Activated CD8-positive, alpha-beta memory T cell treated with anti-CD3 and anti-CD28 coated beads for 48 hours (primary cell): Measurements from ENCODE around the gene NSD2.
"Not testable (repeated sequence)": the region's sequence is repeated elsewhere in the genome, so short reads cannot be mapped to it uniquely, and the experiment has no call there.

Experiments used
- DNase-seq, 3 experiments: peaks; one replicate each; pipeline ENCODE4 v3.0.0-alpha.2; 2020; ENCODE audit warnings: low read depth in 2 of 3, low spot score in 2 of 3

The NSD2 gene

DNA sequence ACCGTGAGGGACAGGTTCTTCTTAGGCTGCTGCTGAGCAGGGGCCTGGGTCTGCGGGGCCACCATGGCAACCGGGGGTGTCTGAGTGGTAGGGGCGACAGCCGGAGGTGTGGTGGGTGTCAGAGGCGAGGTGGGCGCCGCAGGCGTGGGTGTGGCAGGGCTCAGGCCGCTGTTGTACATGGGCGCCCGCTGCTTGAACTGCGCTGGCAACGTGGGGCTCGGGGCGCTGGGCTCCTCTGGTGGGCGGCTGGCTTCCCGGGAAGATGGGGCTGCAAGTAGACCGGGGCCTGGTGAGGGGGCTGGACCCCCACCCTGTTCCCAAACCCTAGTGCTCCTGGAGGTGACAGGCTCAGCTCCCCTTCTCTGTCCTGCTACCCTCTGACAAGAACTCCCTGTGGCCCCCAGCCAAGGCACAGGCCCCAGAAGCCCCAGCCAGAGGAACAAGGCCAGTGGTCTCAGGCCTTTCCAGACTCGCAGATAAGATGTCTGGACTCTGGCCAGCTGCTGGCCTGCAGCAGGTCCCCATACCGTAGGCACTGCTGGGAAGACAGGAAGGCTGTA, 112.7 kb downstream of the NSD2 start:
- no peak for DNase-seq

DNA sequence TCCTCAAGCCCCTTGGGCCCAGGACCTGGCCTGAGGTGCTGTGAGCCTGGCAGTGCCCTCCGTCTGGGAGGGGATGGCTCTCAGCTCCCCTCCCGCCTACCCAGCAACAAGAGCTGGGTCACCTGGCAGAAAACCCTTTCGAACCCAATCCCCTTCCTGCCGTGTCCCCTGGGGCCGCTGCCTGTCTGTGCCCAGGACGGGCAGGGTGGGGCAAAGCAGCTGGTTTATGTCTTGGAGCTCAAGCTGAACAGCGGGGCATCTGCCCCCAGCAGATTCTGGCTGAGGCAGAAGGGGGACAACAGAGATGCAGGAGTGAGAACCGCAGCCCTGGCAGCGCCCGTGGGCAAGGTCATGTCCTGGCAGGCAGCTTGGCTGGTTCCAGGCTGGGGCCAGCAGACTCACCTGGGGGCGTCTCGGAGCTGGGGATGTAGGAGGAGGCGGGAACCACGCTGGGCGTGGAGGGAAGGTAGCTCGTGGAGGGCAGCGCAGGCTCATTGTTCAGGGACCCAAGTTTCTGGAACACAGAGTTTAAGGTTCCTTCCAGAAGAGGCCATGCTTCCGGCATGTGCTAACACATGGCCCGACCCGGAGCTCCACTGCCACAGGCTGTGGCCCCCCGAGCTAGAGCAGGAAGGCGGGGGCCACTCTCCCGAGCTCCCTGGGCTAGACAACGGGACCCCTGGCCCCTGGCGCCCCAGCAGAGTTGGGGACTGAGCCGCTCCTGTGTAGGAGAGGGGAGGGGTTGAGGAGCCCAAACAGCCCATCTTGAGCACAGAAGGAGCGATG, 113.4 kb downstream of the NSD2 start:
- no peak for DNase-seq

DNA sequence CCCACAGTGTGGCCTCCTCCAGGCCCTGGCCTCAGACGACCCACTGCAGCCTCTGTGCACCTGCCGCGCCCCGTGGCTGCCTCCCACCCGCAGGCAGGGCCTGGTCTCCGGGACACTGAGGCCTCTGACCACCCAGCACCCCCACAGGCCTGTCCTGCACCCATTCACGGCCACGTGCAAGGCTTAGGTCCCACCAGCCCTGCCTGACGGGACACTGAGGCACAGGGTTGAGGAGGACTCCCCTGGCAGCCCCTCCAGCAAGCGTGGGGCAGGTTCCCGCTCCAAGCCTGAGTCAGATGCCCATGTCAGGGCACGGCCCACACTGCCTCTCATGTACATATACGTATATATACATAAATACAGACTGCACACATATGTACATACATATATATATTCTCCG, 114.1 kb downstream of the NSD2 start:
- DNase-seq, result no peak

DNA sequence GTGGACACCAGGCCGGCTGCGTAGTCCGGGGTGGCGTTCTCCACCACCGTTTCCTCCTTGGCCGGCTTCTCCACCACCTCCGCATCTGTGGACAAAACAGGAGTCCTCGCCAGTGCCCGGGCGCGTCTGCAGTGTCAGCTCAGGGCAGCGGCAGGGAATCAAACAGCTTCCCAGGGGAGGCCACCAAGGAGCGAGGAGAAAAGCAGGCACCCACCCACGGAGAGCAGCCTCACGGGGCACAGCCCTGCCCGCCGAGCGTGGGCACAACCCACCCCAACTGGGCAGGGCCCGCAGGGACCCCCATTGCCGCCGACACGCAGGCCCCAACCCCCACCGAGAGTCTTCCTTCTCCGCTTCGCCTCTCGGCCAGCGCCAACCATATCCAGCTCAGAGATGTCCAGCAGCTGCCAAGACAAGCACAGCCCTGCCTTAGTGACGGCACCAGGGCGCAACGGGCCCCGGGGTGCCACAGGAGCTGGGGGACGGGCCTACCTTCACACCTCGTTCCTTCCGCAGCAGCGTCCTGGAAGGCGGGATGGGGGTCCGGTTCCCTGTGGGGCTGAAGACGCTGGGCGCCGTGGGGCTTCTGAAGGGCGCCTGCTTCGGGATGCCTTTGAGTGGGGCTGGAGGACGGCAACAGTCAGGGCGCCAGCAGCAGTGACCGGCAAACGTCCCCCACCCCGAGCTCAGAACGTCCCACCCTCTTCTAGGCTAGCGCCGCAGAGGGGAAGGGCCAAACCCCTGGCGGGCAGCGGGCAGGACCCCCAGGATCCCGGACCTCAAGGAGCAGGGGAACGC, 114.8 kb downstream of the NSD2 start:
- DNase-seq, result no peak

DNA sequence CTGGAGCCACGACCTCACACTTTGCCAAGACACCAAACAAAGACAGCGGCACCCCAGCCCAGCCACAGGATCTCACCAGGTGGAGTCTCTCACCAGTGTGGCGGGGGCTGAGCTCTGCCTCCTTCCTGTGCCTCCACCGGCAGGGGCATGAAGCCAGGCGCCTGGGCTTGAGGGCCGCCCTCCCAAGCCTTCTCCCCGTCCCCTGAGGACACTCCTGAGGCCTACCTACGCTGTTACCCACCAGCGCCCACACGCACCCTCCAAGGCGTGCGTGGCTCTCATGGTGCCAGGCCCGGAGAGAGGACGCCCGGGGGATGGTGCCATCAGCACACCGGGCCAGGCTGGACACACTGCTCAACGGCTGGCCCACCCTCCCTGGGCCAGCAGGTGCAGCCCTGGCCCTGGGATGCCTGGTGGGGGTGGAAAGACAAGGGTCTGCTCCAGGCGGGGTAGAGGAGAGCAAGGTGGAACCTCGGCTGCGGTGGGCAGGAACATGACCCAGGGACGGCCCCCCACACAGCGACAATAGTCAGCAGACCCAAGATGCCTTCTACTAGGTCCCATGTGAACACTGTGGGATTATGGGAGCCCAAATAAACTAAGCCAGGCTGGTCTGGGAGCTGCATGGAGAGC, 115.5 kb downstream of the NSD2 start:
- no peak for DNase-seq

DNA sequence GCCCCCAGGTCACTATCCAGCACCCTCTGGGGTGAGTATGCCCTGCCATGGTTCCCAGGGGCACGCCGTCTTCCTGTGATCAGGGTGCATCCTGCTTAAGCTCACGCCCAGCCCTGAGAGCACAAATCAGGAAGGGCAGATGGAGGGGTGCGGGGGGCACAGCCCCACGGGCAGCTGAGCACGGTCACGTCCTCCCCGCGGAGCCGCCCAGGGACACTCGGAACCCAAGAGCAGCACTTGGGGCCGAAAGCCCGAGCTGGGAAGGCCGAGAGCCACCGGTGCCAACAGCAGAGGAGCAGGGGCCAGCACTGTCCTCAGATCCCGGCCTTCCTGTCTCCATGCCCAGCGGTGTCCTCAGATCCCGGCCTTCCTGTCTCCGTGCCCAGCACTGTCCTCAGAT, 116.1 kb downstream of the NSD2 start:
- no peak for DNase-seq

DNA sequence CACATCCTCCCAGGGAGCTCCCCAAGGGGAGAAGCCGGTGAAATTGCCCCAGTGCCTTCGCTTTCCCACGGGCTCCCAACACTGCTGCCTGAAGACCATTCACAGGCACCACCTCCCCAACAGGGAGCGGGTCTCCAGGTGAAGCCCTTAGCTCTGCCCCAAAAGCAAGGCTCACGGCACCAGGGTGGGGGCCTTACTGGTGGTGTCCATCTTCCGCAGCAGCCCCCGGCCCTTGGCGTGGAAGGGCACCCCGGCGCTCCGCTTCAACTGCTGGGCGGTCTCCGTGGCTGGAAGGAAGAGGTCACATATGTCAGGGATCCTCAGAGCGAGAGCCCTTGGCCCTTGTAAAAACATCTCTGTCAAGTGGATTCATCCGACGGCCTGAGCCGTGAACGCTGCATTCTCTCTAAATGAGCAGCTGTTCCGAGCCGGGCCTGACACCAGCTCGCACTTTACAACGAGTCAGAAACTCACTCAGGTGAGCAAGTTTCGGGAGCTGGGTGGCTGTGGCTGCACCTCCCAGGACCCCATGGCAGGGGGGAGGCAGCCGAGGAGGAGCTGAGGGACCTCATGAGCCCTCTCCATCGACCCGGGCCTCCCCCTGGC, 116.6 kb downstream of the NSD2 start:
- no peak for DNase-seq

DNA sequence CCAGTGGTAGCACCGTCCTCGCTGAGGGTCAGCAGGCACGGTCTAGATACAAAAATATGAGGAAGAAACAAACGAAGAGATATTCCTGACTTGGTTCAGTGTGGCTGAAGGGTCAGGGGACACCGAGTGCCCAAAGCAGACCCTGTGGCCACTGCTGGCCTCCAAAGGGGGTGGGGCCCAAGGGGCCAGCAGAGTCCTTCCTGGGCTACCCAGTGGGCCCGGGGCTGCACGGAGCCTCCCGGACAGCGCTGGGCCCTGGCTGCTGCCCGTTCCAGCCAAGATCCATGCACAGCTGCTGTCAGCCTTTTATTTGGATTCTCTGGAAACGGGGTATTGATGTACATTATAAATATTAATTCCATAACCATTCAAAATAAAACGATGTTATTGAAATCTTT, 117.1 kb downstream of the NSD2 start:
- DNase-seq, result no peak

DNA sequence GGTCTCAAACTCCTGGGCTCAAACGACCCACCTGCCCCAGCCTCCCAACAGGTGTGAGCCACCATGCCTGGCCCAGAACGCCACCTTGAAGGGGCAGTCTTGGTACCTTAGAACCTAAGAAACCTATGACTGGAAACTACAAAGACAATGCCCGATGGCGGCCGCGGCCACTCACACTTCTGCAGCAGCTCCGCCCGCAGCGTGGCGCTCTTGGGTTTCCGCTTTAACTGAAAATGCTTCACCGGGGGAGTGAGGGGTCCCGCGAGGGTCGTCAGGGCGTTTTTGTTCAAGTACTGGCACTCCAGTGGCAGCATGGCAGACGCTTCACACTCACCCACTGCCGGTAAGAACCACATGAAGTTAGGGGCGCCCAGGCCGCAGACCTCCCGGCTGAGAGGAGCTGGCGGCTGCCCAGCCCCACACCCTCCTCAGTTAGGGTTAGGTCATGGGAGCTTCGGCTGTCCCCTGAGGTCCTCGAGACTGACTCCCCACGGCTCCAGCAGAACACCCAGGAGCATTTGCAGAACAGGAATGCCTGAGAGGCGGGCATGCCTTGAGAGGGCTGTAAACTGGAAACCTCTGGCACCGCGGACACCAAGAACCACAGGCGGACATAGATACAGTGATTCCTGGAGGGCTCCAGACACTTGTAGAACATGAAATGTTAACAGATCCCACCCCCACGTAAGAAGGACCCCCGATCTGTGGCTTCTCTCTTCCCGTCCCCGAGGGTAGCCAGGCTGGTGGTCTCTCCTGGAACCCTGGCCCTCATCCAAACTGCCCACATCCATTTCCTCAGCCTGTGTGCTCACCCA, 118.5 kb downstream of the NSD2 start:
- DNase-seq, result no peak

DNA sequence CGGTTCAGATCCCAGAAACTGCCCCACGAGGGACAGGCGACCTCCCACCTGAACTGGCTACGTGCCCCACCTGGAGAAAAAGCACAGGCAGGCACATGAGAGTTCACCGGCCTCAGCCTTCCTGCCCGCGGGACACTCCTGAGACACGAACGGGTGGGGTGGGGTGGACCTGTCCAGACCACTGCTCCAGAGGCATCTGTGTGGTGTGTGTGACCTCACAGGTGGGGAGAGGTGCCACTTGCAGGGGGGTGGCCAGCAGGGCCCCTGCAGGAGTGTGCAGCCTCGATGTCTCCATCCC, 119.1 kb downstream of the NSD2 start:
- DNase-seq, result no peak

DNA sequence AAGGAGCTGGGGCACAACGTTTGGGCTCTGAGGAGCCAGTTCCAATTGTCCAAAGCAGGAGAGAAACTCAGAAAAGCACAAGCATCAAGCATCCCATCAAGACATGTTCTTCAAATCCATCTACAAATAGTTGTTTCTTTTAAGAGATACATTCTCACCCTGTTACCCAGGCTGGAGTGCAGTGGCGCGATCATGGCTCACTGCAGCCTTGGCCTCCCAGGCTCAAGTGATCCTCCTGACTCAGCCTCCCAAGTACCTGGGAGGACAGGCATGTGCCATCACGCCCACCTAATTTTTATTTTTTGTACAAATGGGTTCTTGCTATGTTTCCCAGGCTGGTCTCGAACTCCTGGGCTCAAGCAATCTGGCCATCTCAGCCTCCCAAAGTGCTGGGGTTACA, 119.5 kb downstream of the NSD2 start:
- DNase-seq, result no peak

DNA sequence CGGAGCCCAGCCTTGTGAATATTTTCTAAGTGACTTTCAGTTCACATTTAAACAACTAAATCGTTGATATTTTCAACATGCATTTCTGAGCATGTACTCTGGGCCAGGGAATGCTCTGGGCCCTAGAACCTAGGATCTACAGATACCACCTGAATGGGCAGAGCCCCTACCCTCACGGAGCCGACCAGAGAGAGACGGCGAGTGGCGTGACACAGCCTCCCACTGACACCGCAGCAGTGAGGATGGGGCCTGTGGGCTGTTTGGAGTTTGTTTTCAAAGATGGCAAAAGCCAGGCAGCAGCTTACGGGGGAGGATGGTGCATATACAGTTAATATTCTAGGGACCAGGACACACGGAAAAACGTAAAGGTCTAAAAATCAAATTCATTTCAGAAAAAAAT, 119.9 kb downstream of the NSD2 start:
- no peak for DNase-seq

DNA sequence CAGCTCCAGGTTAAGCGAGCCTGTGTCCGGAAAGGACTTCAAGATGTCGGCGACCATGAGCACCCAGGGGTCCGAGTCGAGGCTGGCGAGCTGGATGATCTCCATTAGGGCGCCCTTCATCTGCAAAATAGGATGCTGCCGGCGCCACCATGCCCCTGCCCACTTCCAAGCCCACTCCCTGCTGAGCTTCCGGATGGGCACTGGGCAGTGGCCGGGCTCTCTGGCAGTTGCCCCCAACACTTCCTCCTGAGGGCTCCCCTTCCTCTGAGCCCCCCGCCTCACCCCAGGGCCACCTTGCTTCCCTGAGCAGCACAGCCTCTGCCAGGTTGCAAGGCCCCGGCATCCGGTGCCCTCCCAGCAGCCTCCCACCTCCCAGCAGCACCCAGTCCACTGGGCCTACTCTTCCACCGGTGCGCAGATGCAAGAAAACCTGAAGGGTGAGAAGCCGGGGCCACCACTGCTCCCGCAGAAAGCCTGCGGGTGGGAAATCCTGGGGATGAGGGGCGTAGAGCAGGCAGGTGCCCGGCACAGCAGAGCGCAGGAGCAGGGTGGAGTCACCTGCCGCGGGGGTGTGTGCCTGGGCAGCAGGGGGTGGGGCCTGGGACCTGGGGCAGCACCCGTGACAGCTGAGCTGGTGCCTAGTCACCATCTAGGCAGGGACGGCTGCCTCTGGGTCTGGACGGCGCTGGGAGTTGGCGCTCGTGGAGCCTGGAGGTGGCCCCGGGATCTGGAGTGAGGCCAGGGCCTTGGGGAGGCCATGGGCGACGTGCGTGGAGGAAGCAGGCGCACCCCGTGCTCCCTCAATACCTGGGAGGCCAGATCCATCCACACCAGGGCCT, 120.6 kb downstream of the NSD2 start:
- no peak for DNase-seq

DNA sequence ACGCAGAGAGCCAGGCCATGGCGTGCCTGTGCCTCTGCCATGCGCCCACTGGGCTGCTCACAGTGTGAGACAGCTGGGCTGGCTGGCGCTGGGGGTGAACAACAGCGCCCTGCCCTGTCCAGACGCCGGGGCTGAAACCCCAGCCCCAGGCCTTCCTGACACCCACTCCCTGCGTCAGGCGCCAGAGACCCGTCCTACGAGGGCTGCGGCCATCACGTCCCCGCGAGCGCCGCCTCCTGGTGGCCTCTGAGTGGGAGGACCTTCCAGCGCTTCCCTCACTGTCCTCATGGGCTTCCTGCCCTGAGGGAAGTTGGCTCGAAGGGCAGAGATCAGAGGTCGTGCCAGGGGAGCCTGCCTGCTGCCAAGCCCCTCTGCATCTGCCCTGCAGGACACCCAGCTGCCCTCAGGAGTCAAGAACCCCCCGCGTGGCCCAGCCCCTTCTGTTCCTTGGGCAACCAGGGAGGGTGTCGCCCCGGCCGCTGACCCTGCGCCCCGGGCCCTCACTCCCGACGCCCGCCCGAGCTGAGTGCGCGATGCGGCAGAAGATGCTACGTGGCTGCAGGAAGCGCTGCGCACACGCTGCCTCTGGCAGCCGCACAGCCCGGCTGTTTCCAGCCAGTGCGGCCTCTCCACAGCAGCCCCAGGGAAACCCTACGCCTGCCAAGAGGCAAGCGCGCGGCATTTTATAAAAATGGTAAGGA, 121.4 kb downstream of the NSD2 start:
- DNase-seq, result no peak

DNA sequence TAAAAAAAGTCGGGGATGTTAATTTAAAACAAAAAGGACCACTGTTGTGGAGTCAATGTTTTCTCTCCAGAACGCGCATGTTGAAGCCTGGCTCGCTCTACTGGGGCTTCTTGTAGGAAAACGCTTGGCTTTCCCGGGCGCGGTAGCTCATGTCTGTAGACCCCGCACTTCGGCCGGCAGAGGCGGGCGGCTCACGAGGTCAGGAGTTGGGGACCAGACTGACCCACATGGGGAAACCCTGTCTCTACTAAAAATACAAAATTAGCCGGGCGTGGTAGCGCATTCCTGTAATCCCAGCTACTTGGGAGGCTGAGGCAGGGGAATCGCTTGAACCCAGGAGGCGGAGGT, 122.0 kb downstream of the NSD2 start:
- DNase-seq, result no peak

DNA sequence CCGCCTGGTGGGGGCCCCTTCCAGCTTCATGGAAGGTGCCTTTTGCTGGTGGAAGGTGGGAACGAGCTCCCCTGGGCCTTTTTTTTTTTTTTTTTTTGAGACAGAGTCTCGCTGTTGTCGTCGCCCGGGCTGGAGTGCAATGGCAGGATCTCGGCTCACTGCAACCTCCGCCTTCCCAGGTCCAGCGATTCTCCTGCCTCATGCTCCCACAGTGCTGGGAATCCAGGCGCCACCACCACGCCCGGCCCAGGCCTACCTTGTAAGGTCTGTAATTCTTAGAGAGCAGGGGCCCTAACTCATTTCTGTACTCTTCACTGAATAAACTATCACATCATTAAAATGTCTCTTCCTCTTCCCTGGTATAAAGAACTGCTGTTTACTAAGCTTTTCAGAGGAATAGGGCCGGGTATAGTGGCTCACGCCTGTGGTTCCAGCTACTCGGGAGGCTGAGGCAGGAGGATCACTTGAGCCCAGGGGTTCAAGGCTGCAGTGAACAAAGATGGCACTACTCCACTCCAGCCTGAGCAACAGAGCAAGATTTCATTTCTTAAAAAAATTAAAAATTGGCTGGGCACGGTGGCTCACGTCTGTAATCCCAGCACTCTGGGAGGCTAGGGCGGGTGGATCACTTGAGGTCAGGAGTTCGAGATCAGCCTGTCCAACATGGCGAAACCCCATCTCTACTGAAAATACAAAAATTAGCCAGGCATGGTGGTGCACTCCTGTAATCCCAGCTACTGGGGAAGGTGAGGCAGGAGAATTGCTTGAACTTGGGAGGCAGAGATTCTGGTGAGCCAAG, 122.7 kb downstream of the NSD2 start:
- not testable (repeated sequence) for DNase-seq

DNA sequence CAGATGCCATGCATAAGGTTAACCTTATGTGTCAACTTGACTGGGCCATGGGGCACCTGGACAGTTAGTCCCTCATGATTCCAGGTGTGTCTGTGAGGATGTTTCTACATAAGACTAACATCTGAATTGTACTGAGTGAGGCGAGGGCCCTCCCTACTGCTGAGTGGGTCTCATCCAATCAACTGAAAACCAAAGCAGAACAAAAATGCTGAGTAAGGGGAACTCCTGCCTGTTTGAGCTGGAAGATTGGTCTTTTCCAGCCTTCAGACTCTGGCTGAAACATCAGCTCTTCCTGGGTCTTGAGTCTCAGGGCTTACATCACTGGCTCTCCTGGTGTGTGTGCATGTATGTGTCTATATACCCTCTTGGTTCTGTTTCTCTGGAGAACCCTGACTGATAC, 123.7 kb downstream of the NSD2 start:
- no peak for DNase-seq

DNA sequence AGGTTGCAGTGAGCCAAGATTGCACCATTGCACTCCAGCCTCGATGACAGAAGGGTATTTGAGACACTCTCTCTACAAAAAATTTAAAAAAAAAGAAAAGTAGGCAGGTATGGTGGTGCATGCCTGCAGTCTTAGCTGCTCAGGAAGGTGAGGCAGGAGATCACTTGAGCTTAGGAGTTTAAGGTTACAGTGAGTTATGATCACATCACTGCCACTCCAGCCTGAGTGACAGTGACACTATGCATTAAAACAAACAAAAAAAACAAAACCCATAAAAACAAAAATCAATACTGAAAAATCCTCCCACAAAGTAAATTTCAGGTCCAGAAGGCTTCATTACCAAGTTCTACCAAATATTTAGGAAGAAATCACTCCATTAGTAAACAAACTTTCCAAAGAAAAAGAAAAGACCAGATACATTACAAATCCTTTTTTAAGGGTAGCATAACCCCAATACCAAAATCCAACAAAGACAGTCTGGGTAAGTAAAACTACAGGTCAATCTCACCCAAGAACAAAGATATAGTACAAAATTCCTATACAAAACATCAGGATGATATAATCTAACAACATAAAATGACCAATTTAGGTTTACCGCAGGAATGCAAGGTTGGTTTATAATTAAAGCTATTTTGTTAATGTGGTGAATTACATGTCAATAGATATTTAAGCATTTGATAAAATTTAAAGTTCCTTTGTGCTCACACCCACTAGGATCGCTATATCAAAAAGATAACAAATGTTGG, 125.8 kb downstream of the NSD2 start:
- DNase-seq, result no peak
